ENCODE measurements around the gene PCDH9.

Gene PCDH9

DNA sequence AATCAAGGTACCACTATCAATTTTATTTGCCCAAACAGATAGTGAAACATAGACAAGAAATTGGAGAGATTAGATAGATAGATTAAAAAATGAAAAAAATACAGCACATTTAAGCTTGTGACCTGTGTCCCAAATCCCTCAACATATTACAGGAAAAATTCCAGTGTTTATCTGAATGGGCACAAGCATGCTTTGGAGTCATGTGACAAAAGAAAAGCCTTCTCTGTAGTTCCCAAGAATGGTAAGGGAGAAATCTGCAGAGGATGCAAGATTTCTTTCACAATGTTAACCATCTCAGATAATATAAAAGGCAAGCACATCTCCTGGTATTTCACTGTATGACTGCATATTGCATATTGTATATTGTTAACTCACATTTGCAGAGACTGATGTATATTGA, 168.0 kb downstream of the PCDH9 start:
- Histone ChIP-seq H2AFZ (ENCODE audit: low read length) (no peak overlapping the region), H3K4me1 (ENCODE audit: insufficient read depth, low read length, severe bottlenecking) (peaks cover 41% of the 10 kb centered on the region), H4K20me1 (ENCODE audit: insufficient read depth, low read length) (no peaks in the 10 kb centered on the region)

DNA sequence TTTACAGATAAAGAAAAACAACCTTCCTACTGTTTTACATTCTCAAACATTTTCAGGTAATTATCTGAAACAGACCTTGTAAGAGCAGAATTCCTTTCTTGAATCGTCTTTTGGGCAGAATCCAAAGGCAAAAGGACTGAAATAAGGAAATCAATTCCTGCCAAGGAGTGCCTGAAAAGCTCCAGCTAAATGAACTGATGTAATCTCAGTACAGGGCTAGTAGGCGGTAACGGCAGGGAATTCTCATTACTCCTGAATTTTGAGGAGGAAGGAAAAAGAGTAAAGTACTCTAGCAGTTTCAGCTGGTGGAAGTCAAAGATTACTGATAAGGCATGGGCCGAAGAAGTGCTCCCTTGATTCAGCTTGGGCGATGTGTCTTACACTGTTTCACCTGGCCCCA, 168.4 kb downstream of the PCDH9 start:
- H2AFZ ChIP-seq (ENCODE audit: low read length): peak overlapping the region; percentile 50; the same call in 1 of the 2 replicates
- no peaks in the 10 kb centered on the region for H3K9me2 ChIP-seq (ENCODE audit: low read depth, low read length)
- no peaks in the 10 kb centered on the region for H3K27me3 ChIP-seq (ENCODE audit: insufficient read depth, low read length)
- H3K79me2 ChIP-seq (ENCODE audit: insufficient read depth, low read length): no peaks in the 10 kb centered on the region
- no peaks in the 10 kb centered on the region for H3F3A ChIP-seq (ENCODE audit: insufficient read depth, low read length)
- no peak overlapping the region for H3K27ac ChIP-seq (ENCODE audit: low read depth, low read length, poor library complexity, severe bottlenecking)
- no peak for TF ChIP-seq EZH2 (IDR thresholded peaks at IDR 0.05; ENCODE audit: borderline replicate concordance, low read length)
- TF ChIP-seq, protein P1, sequence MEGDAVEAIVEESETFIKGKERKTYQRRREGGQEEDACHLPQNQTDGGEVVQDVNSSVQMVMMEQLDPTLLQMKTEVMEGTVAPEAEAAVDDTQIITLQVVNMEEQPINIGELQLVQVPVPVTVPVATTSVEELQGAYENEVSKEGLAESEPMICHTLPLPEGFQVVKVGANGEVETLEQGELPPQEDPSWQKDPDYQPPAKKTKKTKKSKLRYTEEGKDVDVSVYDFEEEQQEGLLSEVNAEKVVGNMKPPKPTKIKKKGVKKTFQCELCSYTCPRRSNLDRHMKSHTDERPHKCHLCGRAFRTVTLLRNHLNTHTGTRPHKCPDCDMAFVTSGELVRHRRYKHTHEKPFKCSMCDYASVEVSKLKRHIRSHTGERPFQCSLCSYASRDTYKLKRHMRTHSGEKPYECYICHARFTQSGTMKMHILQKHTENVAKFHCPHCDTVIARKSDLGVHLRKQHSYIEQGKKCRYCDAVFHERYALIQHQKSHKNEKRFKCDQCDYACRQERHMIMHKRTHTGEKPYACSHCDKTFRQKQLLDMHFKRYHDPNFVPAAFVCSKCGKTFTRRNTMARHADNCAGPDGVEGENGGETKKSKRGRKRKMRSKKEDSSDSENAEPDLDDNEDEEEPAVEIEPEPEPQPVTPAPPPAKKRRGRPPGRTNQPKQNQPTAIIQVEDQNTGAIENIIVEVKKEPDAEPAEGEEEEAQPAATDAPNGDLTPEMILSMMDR (IDR thresholded peaks at IDR 0.05; ENCODE audit: low read length): no peak
- H3K9ac ChIP-seq (ENCODE audit: low read length): no peak overlapping the region
- H4K20me1 ChIP-seq (ENCODE audit: insufficient read depth, low read length): no peaks in the 10 kb centered on the region
- H3K36me3 ChIP-seq (ENCODE audit: insufficient read depth, low read length): no peaks in the 10 kb centered on the region
- H3K4me1 ChIP-seq (ENCODE audit: insufficient read depth, low read length, severe bottlenecking): peaks cover 41% of the 10 kb centered on the region
- H3K9me3 ChIP-seq (ENCODE audit: low read length): peaks cover 8% of the 10 kb centered on the region
- no peak overlapping the region for H3K4me2 ChIP-seq (ENCODE audit: low read length)
- no peak overlapping the region for H3K4me3 ChIP-seq (ENCODE audit: low read depth, low read length, poor library complexity, severe bottlenecking)

More for the DNA sequence above, 168.0 kb downstream of the PCDH9 start:
- Histone ChIP-seq H3K9me3 (ENCODE audit: low read length) (peaks cover 10% of the 10 kb centered on the region), H3K27me3 (ENCODE audit: insufficient read depth, low read length) (no peaks in the 10 kb centered on the region), H3K27ac (ENCODE audit: low read depth, low read length, poor library complexity, severe bottlenecking) (no peak overlapping the region), H3K9me2 (ENCODE audit: low read depth, low read length) (no peaks in the 10 kb centered on the region), H3K36me3 (ENCODE audit: insufficient read depth, low read length) (no peaks in the 10 kb centered on the region), H3K4me2 (ENCODE audit: low read length) (no peak overlapping the region), H3K4me3 (ENCODE audit: low read depth, low read length, poor library complexity, severe bottlenecking) (no peak overlapping the region), H3F3A (ENCODE audit: insufficient read depth, low read length) (no peaks in the 10 kb centered on the region), H3K79me2 (ENCODE audit: insufficient read depth, low read length) (no peaks in the 10 kb centered on the region), H3K9ac (ENCODE audit: low read length) (no peak overlapping the region)
- TF ChIP-seq, protein P1 (IDR thresholded peaks at IDR 0.05; ENCODE audit: low read length): no peak
- TF ChIP-seq EZH2 (IDR thresholded peaks at IDR 0.05; ENCODE audit: borderline replicate concordance, low read length): no peak

DNA sequence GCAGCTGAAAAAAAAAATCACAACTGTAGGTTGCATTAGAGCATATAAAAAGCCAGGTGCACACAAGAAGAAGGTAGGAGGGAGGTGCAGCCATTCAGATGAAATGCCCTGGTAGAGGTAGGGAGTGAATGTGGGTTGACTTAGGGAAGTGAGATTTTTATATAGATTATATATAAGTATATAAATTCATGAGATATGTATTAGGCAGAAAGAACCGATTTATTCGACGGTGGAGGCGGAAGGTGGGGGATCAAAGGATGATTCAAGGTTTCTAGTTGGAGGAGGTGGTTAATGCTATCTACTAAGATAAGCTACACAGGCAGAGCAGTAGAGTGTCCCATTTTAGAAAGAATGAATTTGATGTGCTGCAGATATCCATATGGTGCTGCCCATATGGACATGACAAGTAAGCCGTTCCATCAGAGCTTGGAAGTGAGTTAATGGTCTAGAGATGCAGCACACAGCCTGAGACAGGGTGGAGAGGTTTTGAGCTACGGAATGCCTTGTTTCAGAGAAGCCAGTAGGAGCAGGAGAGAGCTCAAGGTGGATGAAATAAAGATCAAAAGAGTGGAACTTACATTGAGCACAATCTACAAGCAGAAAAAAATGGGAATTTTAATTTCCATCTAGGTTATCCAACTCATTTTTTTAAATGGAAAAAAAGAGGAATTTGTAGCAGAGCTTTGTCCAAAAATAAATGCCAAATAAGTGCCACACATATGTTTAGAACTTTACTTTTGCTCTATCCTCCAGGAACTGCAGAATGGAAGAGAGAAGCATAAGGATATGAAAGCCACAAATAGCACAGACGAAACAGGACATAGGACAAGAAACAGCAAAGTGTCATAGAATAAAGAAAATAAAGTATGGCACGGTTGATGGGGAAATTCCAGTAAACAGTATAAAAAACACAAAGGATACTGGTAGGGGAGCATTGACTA, 177.3 kb downstream of the PCDH9 start:
- peaks cover 44% of the 10 kb centered on the region for H3K4me1 ChIP-seq (ENCODE audit: insufficient read depth, low read length, severe bottlenecking)
- H3K9me2 ChIP-seq (ENCODE audit: low read depth, low read length): no peaks in the 10 kb centered on the region
- no peak overlapping the region for H2AFZ ChIP-seq (ENCODE audit: low read length)
- H3K27me3 ChIP-seq (ENCODE audit: insufficient read depth, low read length): no peaks in the 10 kb centered on the region
- no peak overlapping the region for H3K27ac ChIP-seq (ENCODE audit: low read depth, low read length, poor library complexity, severe bottlenecking)
- H3F3A ChIP-seq (ENCODE audit: insufficient read depth, low read length): no peaks in the 10 kb centered on the region
- no peak overlapping the region for H3K4me2 ChIP-seq (ENCODE audit: low read length)
- H3K4me3 ChIP-seq (ENCODE audit: low read depth, low read length, poor library complexity, severe bottlenecking): no peak overlapping the region
- no peak overlapping the region for H3K9ac ChIP-seq (ENCODE audit: low read length)
- no peak for TF ChIP-seq EZH2 (IDR thresholded peaks at IDR 0.05; ENCODE audit: borderline replicate concordance, low read length)
- TF ChIP-seq, protein P1 (IDR thresholded peaks at IDR 0.05; ENCODE audit: low read length): no peak
- no peaks in the 10 kb centered on the region for H3K36me3 ChIP-seq (ENCODE audit: insufficient read depth, low read length)
- no peaks in the 10 kb centered on the region; the same call in 1 of the 2 replicates for H3K9me3 ChIP-seq (ENCODE audit: low read length)
- no peaks in the 10 kb centered on the region for H4K20me1 ChIP-seq (ENCODE audit: insufficient read depth, low read length)
- no peaks in the 10 kb centered on the region for H3K79me2 ChIP-seq (ENCODE audit: insufficient read depth, low read length)

Measured in OCI-LY1 (cell line).